Measurements from ENCODE around the gene SLC38A3. TPM values are rescaled to one million over a fixed set of nuclear protein-coding genes. Genes with fewer than 3 reads are reported as not detected.

SLC38A3 gene
- total and polyA plus RNA-seq, 9 of the 15 experiments (the other 6 are each of a cell fraction or from before 2014, with no cell fraction given), result 0.09 to 0.38 (median 0.16) TPM; not detected in 6

DNA sequence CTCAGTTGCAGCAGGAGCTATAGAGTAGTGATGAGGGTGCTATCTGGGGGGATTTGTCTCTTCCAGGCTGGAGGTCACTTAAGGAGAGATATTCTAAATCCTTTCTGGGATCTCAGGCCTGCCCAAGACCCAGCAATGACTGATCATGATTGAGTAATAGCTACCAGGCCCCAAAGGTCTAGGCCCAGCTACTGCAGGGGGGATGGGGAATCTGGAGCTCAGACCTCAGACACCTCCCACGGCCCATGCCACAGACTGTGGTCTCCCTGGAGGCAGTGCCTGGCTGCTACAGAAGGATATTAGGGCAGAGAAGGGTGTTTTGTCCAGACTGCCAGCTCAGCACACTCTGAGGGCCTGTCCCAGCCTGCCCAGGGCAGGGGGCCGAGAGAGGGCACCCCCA lies 6.9 kb downstream of the SLC38A3 start (continued):
- TF ChIP-seq, protein P1, sequence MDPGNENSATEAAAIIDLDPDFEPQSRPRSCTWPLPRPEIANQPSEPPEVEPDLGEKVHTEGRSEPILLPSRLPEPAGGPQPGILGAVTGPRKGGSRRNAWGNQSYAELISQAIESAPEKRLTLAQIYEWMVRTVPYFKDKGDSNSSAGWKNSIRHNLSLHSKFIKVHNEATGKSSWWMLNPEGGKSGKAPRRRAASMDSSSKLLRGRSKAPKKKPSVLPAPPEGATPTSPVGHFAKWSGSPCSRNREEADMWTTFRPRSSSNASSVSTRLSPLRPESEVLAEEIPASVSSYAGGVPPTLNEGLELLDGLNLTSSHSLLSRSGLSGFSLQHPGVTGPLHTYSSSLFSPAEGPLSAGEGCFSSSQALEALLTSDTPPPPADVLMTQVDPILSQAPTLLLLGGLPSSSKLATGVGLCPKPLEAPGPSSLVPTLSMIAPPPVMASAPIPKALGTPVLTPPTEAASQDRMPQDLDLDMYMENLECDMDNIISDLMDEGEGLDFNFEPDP (CRISPR knock-in tag; IDR thresholded peaks at IDR 0.05), result no peak
- TF ChIP-seq, protein P2, sequence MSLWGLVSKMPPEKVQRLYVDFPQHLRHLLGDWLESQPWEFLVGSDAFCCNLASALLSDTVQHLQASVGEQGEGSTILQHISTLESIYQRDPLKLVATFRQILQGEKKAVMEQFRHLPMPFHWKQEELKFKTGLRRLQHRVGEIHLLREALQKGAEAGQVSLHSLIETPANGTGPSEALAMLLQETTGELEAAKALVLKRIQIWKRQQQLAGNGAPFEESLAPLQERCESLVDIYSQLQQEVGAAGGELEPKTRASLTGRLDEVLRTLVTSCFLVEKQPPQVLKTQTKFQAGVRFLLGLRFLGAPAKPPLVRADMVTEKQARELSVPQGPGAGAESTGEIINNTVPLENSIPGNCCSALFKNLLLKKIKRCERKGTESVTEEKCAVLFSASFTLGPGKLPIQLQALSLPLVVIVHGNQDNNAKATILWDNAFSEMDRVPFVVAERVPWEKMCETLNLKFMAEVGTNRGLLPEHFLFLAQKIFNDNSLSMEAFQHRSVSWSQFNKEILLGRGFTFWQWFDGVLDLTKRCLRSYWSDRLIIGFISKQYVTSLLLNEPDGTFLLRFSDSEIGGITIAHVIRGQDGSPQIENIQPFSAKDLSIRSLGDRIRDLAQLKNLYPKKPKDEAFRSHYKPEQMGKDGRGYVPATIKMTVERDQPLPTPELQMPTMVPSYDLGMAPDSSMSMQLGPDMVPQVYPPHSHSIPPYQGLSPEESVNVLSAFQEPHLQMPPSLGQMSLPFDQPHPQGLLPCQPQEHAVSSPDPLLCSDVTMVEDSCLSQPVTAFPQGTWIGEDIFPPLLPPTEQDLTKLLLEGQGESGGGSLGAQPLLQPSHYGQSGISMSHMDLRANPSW (CRISPR knock-in tag; IDR thresholded peaks at IDR 0.05), result no peak
- no peak for TF ChIP-seq HDGF (IDR thresholded peaks at IDR 0.05)
- no peak for TF ChIP-seq POLR3A (IDR thresholded peaks at IDR 0.05; ENCODE audit: borderline replicate concordance, extremely low read depth, insufficient read depth, insufficient read length)
- no peak for TF ChIP-seq MTA3 (IDR thresholded peaks at IDR 0.05; ENCODE audit: borderline replicate concordance)
- TF ChIP-seq ZNF239 (CRISPR knock-in tag; IDR thresholded peaks at IDR 0.05), result no peak
- TF ChIP-seq, protein P3, sequence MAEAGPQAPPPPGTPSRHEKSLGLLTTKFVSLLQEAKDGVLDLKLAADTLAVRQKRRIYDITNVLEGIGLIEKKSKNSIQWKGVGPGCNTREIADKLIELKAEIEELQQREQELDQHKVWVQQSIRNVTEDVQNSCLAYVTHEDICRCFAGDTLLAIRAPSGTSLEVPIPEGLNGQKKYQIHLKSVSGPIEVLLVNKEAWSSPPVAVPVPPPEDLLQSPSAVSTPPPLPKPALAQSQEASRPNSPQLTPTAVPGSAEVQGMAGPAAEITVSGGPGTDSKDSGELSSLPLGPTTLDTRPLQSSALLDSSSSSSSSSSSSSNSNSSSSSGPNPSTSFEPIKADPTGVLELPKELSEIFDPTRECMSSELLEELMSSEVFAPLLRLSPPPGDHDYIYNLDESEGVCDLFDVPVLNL (CRISPR knock-in tag; IDR thresholded peaks at IDR 0.05; ENCODE audit: low read depth), result no peak
- no peak for TF ChIP-seq MTA2 (IDR thresholded peaks at IDR 0.05; ENCODE audit: low read depth)

All from K562 (cell line).